ENCODE data around the gene MRO. TPM values are rescaled to one million over a fixed set of nuclear protein-coding genes. Genes with fewer than 3 reads are reported as not detected.

MRO gene
- total and polyA plus RNA-seq, 12 donors, result 0.22 to 4.3 (median 1.6) TPM

DNA sequence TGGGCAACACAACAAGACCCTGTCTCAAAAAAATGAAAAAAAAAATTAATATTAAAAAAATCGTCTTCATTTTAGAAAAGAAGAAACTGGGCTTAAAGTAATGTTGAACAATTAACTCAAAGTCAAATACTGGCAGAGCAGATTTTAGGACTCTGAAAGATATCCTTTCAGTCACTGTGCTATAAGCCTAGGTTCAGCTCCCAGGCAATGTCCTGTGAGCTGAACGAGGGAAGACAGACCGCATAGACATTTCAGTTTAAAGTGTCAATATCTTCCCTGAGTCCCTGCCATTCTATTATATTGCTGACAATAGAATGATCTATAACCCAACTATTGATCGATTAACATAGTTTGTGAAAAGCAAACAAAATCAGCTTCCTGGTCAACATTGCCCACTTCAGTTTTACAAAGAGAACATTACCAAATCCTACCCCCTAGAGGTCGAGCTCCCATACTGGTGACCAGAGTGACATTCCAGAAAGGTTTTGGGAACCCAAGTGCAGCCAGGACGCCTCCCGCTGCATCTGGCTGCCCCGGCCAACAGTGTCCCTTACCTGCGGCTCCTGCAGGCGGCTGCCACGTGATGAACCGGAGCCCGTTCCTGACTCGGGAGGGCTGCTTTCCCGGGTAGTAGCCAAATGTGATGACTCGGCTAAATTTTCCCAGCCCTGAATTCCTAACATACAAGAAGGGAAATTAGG lies 639 bp downstream of the MRO start:
- 14 to 20% methylated on average over 16 of the region's 16 CpGs for WGBS, 2 donors
- peak overlapping the region in 9 of 10 donors; percentile 11 to 52 (median 40) for H3K4me3 ChIP-seq
- DNase-seq, result peak; percentile 19 to 31
- peaks cover 0 to 24% (median 15%) of the 10 kb centered on the region in 9 donors for H3K4me1 ChIP-seq
- no peaks in the 10 kb centered on the region for H3K27me3 ChIP-seq
- TF ChIP-seq, protein P1, sequence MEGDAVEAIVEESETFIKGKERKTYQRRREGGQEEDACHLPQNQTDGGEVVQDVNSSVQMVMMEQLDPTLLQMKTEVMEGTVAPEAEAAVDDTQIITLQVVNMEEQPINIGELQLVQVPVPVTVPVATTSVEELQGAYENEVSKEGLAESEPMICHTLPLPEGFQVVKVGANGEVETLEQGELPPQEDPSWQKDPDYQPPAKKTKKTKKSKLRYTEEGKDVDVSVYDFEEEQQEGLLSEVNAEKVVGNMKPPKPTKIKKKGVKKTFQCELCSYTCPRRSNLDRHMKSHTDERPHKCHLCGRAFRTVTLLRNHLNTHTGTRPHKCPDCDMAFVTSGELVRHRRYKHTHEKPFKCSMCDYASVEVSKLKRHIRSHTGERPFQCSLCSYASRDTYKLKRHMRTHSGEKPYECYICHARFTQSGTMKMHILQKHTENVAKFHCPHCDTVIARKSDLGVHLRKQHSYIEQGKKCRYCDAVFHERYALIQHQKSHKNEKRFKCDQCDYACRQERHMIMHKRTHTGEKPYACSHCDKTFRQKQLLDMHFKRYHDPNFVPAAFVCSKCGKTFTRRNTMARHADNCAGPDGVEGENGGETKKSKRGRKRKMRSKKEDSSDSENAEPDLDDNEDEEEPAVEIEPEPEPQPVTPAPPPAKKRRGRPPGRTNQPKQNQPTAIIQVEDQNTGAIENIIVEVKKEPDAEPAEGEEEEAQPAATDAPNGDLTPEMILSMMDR (IDR thresholded peaks at IDR 0.05), result no peak
- peak overlapping the region in 5 of 10 donors; percentile 5 to 55 (median 41) for H3K27ac ChIP-seq
- H3K9me3 ChIP-seq, result no peaks in the 10 kb centered on the region
- intact Hi-C loops (cut with DNase I), result loop anchor here in 5 of 10 donors (2.0 to 10.0 kb wide), 3 partner anchors 232 to 236 kb away; no protein-coding TSS in a partner anchor
- peak; percentile 36 to 76 (median 68) for ATAC-seq
- no peaks in the 10 kb centered on the region for H3K36me3 ChIP-seq

DNA sequence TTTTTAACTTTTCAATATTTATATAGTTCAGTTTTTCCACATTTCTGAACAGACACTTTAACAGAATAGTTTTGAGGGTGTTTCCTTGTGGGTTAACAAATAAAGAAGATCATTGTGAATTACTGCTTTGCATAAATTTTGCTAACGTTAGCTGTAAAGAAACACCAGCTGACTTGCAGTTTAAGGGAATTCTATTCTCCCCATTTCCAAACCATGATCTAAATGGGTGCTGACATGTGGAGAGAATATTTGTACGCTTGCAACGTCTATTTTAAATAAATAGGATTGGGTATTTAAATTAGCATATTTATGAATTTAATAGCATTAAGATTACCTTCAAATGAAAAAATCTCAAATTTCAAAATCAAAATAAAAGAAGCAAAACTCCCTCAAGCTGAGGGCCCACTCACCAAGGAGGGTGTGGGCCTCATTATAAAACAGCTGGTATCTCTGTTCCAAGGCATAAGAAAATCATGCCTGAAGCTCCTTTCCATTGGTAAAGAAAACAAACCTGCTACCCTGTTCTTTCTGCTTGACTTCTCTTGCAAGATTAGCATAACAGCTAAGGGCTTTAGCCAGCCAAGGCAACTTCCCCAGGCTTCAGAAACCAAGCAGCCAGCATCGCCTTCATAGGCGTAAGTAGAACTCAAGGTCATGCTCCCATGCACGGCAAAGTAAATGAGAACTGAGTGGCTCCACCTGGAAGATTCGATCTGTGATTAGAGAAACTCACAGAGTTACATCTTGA lies 3.2 kb downstream of the MRO start:
- H3K9me3 ChIP-seq, result peaks cover 0 to 3% (median 0%) of the 10 kb centered on the region in 11 donors
- peaks cover 0 to 24% (median 15%) of the 10 kb centered on the region in 9 donors for H3K4me1 ChIP-seq
- TF ChIP-seq, protein P1 (IDR thresholded peaks at IDR 0.05), result no peak
- intact Hi-C loops (cut with DNase I), result loop anchor here in 2 of 10 donors (5.0 to 10.0 kb wide), 2 partner anchors 236 to 238 kb away; no protein-coding TSS in a partner anchor
- WGBS, 2 donors, result 85 to 87% methylated on average over 7 of the region's 7 CpGs
- H3K27ac ChIP-seq, result no peak overlapping the region
- DNase-seq (no peak), ATAC-seq (no peak)
- H3K36me3 ChIP-seq, result no peaks in the 10 kb centered on the region
- H3K4me3 ChIP-seq, result no peak overlapping the region
- H3K27me3 ChIP-seq, result no peaks in the 10 kb centered on the region

DNA sequence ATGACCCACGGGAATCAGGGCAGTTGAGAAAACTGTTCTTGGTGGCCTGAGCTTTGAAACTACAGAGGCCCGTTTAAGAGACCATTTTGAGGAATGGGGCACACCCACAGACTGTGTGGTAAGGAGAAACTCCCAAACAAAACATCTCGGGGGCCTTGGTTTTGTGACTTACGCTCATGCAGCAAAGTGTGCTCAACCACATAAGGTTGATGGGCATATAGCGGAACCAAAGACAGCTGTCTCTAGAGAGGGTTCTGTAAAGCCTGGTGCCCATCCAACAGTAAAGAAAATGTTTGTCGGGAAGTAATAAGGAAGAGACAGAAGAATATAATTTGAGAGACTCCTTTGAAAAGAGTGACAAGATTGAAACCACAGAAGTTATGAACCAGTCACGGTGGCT lies 5.4 kb downstream of the MRO start:
- H3K4me1 ChIP-seq, result peaks cover 0 to 7% (median 3%) of the 10 kb centered on the region in 9 donors
- peaks cover 0 to 8% (median 0%) of the 10 kb centered on the region in 11 donors for H3K9me3 ChIP-seq
- H3K27ac ChIP-seq, result no peak overlapping the region
- H3K4me3 ChIP-seq, result no peak overlapping the region
- no peak for DNase-seq
- intact Hi-C loops (cut with DNase I), result loop anchor here in 1 of 10 donors (10.0 kb wide), 1 partner anchor 240 kb away; no protein-coding TSS in a partner anchor
- ATAC-seq, result no peak
- H3K27me3 ChIP-seq, result no peaks in the 10 kb centered on the region
- TF ChIP-seq, protein P1 (IDR thresholded peaks at IDR 0.05), result no peak
- WGBS, 2 donors, result 71 to 81% methylated on average over 7 of the region's 7 CpGs
- no peaks in the 10 kb centered on the region for H3K36me3 ChIP-seq

DNA sequence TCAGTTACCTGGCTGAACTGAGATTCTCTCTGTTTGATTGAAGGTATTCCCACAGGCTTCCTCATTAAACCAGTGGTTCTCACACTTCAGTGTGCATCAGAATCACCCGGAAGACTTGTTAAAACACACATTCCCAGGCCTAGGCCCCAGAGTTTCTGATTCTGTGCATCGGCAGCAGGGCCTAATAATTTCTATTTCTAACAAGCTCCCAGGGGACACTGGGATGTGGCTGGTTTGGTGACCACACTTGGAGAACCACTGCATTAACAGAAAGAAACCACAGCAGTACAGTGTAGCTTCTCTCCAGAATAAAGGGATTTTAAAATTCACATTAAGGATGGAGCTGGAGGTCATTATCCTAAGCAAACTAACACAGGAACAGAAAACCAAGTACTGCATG lies 6.5 kb downstream of the MRO start:
- Histone ChIP-seq H3K4me3 (no peak overlapping the region), H3K4me1 (no peaks in the 10 kb centered on the region), H3K36me3 (no peaks in the 10 kb centered on the region), H3K27ac (no peak overlapping the region), H3K9me3 (peaks cover 0 to 8% (median 0%) of the 10 kb centered on the region in 11 donors), H3K27me3 (no peaks in the 10 kb centered on the region)
- WGBS, 2 donors, result 86 to 95% methylated on average over 2 of the region's 2 CpGs
- DNase-seq, result no peak
- intact Hi-C loops (cut with DNase I), result loop anchor here in 1 of 10 donors (10.0 kb wide), 1 partner anchor 241 kb away; no protein-coding TSS in a partner anchor
- ATAC-seq, result no peak
- TF ChIP-seq, protein P1 (IDR thresholded peaks at IDR 0.05), result no peak

Data from heart right ventricle (tissue), 16 donors.